Measurements from ENCODE around the gene GRK3.

Gene GRK3

DNA sequence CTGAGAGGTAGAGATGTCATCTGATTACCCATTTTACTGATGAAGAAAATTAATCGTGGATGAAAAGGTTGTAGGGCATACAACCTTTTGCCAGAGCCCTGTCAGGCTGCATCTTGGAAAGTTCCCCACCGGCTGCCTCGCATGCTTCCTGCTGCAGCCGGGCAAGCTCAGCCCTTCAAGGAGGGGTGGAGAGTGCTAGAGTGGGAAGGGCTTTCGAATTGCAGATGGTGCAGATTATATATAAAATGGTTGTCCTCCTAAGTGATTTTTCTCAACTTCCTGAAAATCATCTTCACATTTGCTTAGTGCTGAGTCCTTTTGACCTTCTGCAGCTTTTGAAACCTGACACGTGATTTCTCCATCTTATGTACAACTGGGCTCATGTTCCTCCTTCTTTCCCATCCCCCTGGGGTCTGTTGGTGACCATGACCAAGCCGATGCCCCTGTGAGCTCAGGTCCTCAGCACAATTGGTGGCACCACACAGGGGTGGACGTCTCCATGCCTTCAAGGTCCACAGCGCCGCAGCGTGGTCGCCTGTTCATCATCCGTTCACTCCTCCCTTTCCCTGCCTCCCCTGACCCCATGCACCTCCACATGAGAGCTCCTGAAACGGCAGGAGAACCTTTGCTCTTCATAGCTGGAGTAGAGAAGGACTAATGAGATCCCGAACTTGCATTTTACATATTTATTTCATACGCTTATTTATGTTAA lies 129.9 kb downstream of the GRK3 start:
- no peaks in the 10 kb centered on the region for H3K27me3 ChIP-seq
- H3K4me2 ChIP-seq, result no peak overlapping the region
- H4K20me1 ChIP-seq, result peaks cover 0 to 12% (median 0%) of the 10 kb centered on the region in 11 experiments; a peak in 2 of 22 replicates
- no peaks in the 10 kb centered on the region for H3K9me3 ChIP-seq (replicated peaks in 1 of 11)
- H3K27ac ChIP-seq, result no peak overlapping the region
- no peak for TF ChIP-seq Cebpa-rat (IDR thresholded peaks at IDR 0.05)
- H3K4me1 ChIP-seq, result peaks cover 0 to 19% (median 10%) of the 10 kb centered on the region in 10 experiments; a peak in 13 of 20 replicates
- H3K4me3 ChIP-seq, result no peak overlapping the region
- H3K9ac ChIP-seq, result no peak overlapping the region
- H3K36me3 ChIP-seq, result peaks cover 45 to 98% (median 72%) of the 10 kb centered on the region in 11 experiments; a peak in 21 of 22 replicates

DNA sequence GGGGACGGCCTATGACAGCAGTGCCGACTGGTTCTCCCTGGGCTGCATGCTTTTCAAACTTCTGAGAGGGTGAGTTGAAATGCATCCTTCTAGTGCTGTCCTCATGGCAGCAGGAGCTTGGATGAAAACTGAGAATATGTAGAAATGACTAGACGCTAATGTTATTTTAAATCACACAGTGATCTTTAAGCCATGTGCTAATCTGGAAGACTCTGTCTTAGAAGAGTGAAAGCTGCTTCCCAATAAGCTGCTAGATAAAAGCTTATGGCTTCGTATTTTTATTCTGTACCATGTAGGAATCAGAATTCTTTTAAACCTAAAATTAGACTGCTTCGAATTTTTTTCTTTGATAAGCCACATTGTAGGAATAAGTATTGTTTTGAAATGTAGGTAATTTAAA lies 130.7 kb downstream of the GRK3 start:
- Histone ChIP-seq H3K27ac (no peak overlapping the region), H3K4me2 (no peak overlapping the region), H3K9me3 (replicated peaks in 1 of 11) (no peaks in the 10 kb centered on the region), H3K4me3 (no peak overlapping the region), H3K9ac (no peak overlapping the region), H3K4me1 (peaks cover 0 to 19% (median 9%) of the 10 kb centered on the region in 10 experiments; a peak in 13 of 20 replicates), H3K27me3 (no peaks in the 10 kb centered on the region), H3K36me3 (peaks cover 43 to 98% (median 68%) of the 10 kb centered on the region in 11 experiments; a peak in 21 of 22 replicates), H4K20me1 (peaks cover 0 to 13% (median 0%) of the 10 kb centered on the region in 11 experiments; a peak in 3 of 22 replicates)
- TF ChIP-seq Cebpa-rat (IDR thresholded peaks at IDR 0.05), result no peak

DNA sequence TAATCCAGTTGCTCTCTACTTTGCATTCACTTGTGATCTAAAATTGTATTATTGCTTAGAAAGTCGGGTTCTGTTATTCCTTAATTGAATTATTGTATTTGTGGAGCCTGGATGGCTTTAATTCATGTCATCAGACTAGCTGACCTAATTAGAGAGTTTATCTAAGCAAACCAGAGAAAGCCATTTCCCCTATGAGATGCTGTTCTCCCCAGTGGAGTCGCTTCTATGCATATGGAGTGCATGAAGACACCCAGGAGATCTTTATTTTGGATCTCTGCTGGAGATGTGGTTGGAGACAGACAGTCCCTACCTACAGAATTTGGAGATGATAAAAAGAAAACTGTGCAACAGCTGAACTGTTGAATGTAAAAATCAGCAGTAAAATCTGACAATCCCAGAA lies 132.3 kb downstream of the GRK3 start:
- H3K4me1 ChIP-seq, result peaks cover 0 to 11% (median 7%) of the 10 kb centered on the region in 10 experiments; a peak in 8 of 20 replicates
- no peak for TF ChIP-seq Cebpa-rat (IDR thresholded peaks at IDR 0.05)
- no peaks in the 10 kb centered on the region for H3K27me3 ChIP-seq

DNA sequence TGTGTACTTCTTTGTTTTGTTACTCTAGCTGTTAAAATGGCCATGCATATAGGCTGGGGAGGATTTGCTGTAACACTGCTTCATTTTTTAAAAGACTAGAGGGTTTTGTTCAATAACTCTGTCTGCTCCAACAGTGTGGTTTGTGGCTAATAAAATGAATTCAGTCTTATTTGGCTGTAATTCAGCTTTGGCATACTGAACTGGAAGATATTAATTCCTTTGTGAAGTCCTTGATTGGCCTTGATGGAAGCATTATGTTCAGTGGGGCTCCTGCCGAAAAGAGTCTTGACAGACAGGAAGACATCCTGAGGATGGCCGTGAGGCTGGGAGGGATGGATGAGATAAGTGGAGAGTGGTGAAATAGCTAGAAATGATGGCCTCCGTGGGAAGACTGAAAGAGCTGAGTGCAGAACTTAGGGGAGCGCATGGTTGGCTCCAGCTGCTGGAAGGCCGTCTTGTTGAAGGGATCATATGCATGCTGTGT lies 132.7 kb downstream of the GRK3 start:
- no peaks in the 10 kb centered on the region for H3K27me3 ChIP-seq
- H4K20me1 ChIP-seq, result peaks cover 0 to 13% (median 0%) of the 10 kb centered on the region in 11 experiments; a peak in 4 of 22 replicates
- H3K36me3 ChIP-seq, result peaks cover 31 to 90% (median 59%) of the 10 kb centered on the region in 11 experiments; a peak in 21 of 22 replicates
- H3K27ac ChIP-seq, result no peak overlapping the region
- no peak for TF ChIP-seq Cebpa-rat (IDR thresholded peaks at IDR 0.05)
- no peak overlapping the region for H3K4me3 ChIP-seq
- peaks cover 0 to 13% (median 7%) of the 10 kb centered on the region in 10 experiments; a peak in 9 of 20 replicates for H3K4me1 ChIP-seq
- H3K4me2 ChIP-seq, result no peak overlapping the region
- H3K9me3 ChIP-seq (replicated peaks in 1 of 11), result no peaks in the 10 kb centered on the region
- no peak overlapping the region for H3K9ac ChIP-seq

More for the DNA sequence above, 132.3 kb downstream of the GRK3 start:
- H3K4me3 ChIP-seq, result no peak overlapping the region
- H4K20me1 ChIP-seq, result peaks cover 0 to 13% (median 0%) of the 10 kb centered on the region in 11 experiments; a peak in 4 of 22 replicates
- H3K36me3 ChIP-seq, result peaks cover 35 to 95% (median 63%) of the 10 kb centered on the region in 11 experiments; a peak in 21 of 22 replicates
- no peak overlapping the region for H3K27ac ChIP-seq
- H3K9ac ChIP-seq, result no peak overlapping the region
- H3K4me2 ChIP-seq, result no peak overlapping the region
- no peaks in the 10 kb centered on the region for H3K9me3 ChIP-seq (replicated peaks in 1 of 11)

DNA sequence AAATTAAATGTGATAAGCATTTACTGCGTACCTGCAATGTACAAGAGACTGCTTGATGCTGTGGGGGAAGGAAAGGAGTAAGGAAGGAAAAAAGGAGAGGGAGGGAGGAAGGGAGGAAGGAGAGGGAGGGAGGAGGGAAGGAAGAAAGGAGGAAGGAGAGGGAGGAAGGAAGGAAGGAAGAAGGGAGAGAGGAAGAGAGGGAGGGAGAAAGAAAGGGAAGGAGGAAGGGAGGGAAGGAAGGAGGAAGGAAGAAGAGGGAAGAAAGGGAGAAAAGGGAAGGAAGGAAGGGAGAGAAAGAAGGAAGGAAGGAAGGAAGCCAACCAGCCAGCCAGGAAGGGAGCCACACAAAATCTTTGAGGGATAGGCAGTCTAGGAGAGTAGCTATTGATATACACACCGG lies 133.5 kb downstream of the GRK3 start:
- H3K4me3 ChIP-seq, result no peak overlapping the region
- TF ChIP-seq Cebpa-rat (IDR thresholded peaks at IDR 0.05), result no peak
- no peak overlapping the region for H3K9ac ChIP-seq
- peaks cover 27 to 83% (median 53%) of the 10 kb centered on the region in 11 experiments; a peak in 21 of 22 replicates for H3K36me3 ChIP-seq
- H4K20me1 ChIP-seq, result peaks cover 0 to 13% (median 0%) of the 10 kb centered on the region in 11 experiments; a peak in 4 of 22 replicates
- no peak overlapping the region for H3K4me2 ChIP-seq
- H3K9me3 ChIP-seq (replicated peaks in 1 of 11), result no peaks in the 10 kb centered on the region
- H3K4me1 ChIP-seq, result peaks cover 5 to 20% (median 14%) of the 10 kb centered on the region in 10 experiments; a peak in 18 of 20 replicates
- no peak overlapping the region for H3K27ac ChIP-seq
- H3K27me3 ChIP-seq, result no peaks in the 10 kb centered on the region

DNA sequence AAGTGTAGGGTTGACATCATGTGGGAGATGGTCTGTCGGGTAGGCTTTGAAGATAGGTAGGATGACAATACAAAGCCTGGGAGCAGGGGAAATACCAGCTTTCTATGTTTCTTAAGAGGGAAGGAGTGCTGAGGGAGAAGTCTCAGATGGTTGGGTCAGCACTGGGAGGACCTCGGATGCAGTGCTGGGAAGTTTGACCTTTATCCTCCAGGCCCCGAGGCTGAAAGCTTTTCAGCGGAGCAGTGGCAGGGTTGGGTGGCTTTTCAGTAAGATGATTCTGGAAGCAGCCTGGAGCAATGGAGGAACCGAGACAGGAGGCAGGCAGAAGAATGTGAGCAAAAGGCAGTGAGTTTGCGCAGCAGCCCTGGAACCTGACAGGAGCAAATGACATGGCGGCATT lies 134.0 kb downstream of the GRK3 start:
- no peak overlapping the region for H3K4me2 ChIP-seq
- peaks cover 27 to 79% (median 50%) of the 10 kb centered on the region in 11 experiments; a peak in 21 of 22 replicates for H3K36me3 ChIP-seq
- H3K27me3 ChIP-seq, result no peaks in the 10 kb centered on the region
- no peak overlapping the region for H3K4me3 ChIP-seq
- no peak overlapping the region for H3K27ac ChIP-seq
- no peak for TF ChIP-seq Cebpa-rat (IDR thresholded peaks at IDR 0.05)
- H3K9me3 ChIP-seq (replicated peaks in 1 of 11), result no peaks in the 10 kb centered on the region
- H3K9ac ChIP-seq, result no peak overlapping the region
- peaks cover 0 to 14% (median 0%) of the 10 kb centered on the region in 11 experiments; a peak in 4 of 22 replicates for H4K20me1 ChIP-seq
- peaks cover 8 to 24% (median 17%) of the 10 kb centered on the region in 10 experiments; a peak in 18 of 20 replicates for H3K4me1 ChIP-seq

DNA sequence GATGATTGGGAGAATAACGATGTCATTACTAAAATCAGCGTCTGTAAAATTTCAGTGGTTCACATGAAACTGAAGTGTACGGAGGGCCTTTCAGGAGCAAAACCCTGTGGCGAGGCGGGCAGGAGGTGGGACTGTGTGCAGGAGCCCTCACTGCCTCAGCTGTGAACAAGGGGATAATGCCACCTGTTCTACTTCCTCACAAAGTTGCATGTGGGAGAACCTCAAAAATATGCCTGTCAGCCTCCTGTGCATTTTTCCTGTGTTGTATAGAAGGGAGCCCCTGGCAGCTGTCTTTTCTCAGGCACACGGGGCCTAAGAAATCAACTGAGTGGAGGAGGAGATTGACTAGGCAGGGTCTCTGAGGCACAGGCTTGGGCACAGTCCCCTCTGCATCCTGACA lies 134.5 kb downstream of the GRK3 start:
- Histone ChIP-seq H3K4me3 (no peak overlapping the region), H3K4me1 (peaks cover 8 to 24% (median 16%) of the 10 kb centered on the region in 10 experiments; a peak in 18 of 20 replicates), H4K20me1 (peaks cover 0 to 14% (median 0%) of the 10 kb centered on the region in 11 experiments; a peak in 4 of 22 replicates), H3K27me3 (no peaks in the 10 kb centered on the region), H3K27ac (no peak overlapping the region), H3K4me2 (no peak overlapping the region), H3K9me3 (replicated peaks in 1 of 11) (no peaks in the 10 kb centered on the region), H3K9ac (no peak overlapping the region), H3K36me3 (peaks cover 28 to 79% (median 51%) of the 10 kb centered on the region in 11 experiments; a peak in 21 of 22 replicates)
- no peak for TF ChIP-seq Cebpa-rat (IDR thresholded peaks at IDR 0.05)

DNA sequence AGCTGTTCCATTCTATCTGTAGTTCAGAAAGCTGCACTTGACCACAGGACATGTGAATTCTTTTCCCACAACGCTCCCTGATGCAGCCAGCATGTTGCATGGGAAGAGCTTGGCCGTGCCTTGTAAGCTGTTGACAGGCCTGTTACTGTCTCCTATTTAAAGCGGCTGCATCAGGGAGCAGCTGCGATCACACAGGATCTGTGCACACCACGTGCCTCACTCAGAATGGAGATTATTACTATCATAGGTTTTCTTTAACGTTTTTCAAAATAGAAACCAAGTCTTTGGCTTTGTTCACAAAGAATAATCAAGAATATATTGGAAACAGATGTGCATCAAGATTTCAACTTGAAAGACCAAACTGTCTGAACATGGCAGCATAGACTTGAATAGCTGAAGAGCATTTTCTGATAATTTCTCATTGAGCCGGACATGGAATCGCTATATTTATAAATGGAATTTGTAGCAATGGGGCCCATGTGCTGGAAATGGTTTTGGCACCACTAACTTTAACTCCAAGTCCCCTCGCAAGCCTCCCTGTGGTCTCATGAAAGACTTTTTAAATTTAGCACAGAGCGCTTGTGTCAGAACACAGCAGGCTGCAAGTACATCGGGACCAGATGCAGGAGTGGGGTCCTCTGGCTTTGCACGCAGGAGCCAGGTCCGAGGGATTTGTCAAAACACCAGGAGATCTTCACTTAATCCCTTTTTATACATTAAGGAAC lies 136.7 kb downstream of the GRK3 start:
- Histone ChIP-seq H3K4me2 (peak overlapping the region in 2 of 11 experiments; percentile 15 to 24; a peak in 2 of 22 replicates), H3K4me3 (no peak overlapping the region), H3K9me3 (replicated peaks in 1 of 11) (no peaks in the 10 kb centered on the region), H3K9ac (no peak overlapping the region), H4K20me1 (peaks cover 0 to 14% (median 0%) of the 10 kb centered on the region in 11 experiments; a peak in 4 of 22 replicates), H3K27me3 (no peaks in the 10 kb centered on the region), H3K4me1 (peaks cover 8 to 24% (median 13%) of the 10 kb centered on the region in 10 experiments; a peak in 18 of 20 replicates), H3K36me3 (peaks cover 19 to 79% (median 44%) of the 10 kb centered on the region in 11 experiments; a peak in 21 of 22 replicates), H3K27ac (no peak overlapping the region)
- no peak for TF ChIP-seq Cebpa-rat (IDR thresholded peaks at IDR 0.05)

Data from BLaER1 treated with 17β-estradiol and CSF1 and Interleukin-3, amounts not matched to agents 10 nM and 100 nM (cell line).